ENCODE data around the gene ALPP. TPM values are rescaled to one million over a fixed set of nuclear protein-coding genes. Genes with fewer than 3 reads are reported as not detected.
A peak's percentile ranks its signal among the peaks of the same experiment; 100 is the strongest.
"Not testable (repeated sequence)": the region's sequence is repeated elsewhere in the genome, so short reads cannot be mapped to it uniquely, and the experiment has no call there.

The ALPP gene
- total RNA-seq, 1 experiment from 2014 or later = 0.20 TPM

DNA sequence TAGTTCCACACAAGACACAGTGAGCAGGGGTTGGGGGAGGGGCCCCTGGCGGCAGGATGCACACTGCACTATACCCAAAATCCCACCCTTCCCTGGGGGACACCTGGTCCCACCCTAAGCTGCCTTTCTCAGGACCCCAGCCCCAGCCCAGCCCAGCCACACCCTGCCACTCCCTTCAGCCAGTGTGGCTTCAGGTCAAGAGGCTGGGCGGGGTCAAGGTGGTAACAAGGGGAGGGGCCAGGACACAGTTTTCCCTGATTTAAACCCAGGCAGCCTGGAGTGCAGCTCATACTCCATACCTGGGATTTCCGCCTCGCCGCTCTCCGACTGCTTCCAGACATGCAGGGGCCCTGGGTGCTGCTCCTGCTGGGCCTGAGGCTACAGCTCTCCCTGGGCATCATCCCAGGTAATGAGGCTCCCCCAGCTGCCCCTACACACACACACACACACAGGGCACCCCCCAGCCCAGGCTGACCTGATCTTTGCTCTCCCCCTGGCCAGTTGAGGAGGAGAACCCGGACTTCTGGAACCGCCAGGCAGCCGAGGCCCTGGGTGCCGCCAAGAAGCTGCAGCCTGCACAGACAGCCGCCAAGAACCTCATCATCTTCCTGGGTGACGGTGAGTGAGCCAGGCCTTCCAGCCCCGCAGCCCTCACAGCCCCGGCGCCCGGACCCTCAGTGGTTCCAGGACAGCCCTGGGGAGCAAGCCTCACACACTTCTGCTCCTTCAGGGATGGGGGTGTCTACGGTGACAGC, 28.2 kb downstream of the ALPP start, which contains the start of gene ALPG:
Gene ALPG, plus strand, starts transcription at position 289 of the 755 bp plus-strand sequence. Its CDS starts 51 bp downstream, at position 340.
- no peak within 1 kb of the TSS for H2BK20ac ChIP-seq (ENCODE audit: low read depth, low read length, poor library complexity, severe bottlenecking)
- no peak within 1 kb of the TSS for H3K9ac ChIP-seq (ENCODE audit: extremely low read depth, insufficient read length, low read length)
- H4K20me1 ChIP-seq (ENCODE audit: control insufficient read depth, insufficient read depth, insufficient read length) = no peaks in the 10 kb centered on the region
- Mint-ChIP-seq H3K36me3 (ENCODE audit: insufficient read depth in 1 of 3, low read depth in 3 of 3) (peaks cover 0 to 65% (median 10%) of the 10 kb centered on the region in 3 experiments; a peak in 5 of 7 replicates), H3K27ac (peak within 1 kb of the TSS in 1 of 3 experiments; percentile 53; a peak in 1 of 7 replicates), H3K4me3 (peak within 1 kb of the TSS in 1 of 2 experiments; percentile 32; a peak in 2 of 5 replicates), H3K4me1 (peaks cover 10 to 17% of the 10 kb centered on the region in 2 experiments), H3K9me3 (no peaks in the 10 kb centered on the region), H3K27me3 (ENCODE audit: low read depth) (peaks cover 2% of the 10 kb centered on the region; the same call in 1 of the 2 replicates)
- no peak within 1 kb of the TSS for H2AFZ ChIP-seq (ENCODE audit: low read length)
- H3K4ac ChIP-seq (ENCODE audit: low read depth, low read length) = no peak within 1 kb of the TSS
- H3K4me1 ChIP-seq (ENCODE audit: insufficient read depth, low read length) = no peaks in the 10 kb centered on the region
- H3K27me3 ChIP-seq (ENCODE audit: insufficient read depth, low read length) = no peaks in the 10 kb centered on the region
- H2BK5ac ChIP-seq (ENCODE audit: insufficient read length, low read length) = no peak within 1 kb of the TSS
- no peak within 1 kb of the TSS for H2BK120ac ChIP-seq (ENCODE audit: low read depth, low read length, poor library complexity, severe bottlenecking)
- no peak within 1 kb of the TSS for H3K23ac ChIP-seq (ENCODE audit: insufficient read length, low read depth, low read length)
- no peak for DNase-seq
- no peak within 1 kb of the TSS for H3K14ac ChIP-seq (ENCODE audit: insufficient read depth, low read length)
- no peaks in the 10 kb centered on the region for H3K79me1 ChIP-seq (ENCODE audit: insufficient read depth, low read depth, low read length, poor library complexity, severe bottlenecking)
- H3K23me2 ChIP-seq (ENCODE audit: insufficient read length, low read depth, low read length, poor library complexity, severe bottlenecking) = no peaks in the 10 kb centered on the region
- no peak within 1 kb of the TSS for H4K8ac ChIP-seq (replicated peaks; ENCODE audit: insufficient read length, low read depth, low read length)
- H3K18ac ChIP-seq (ENCODE audit: insufficient read length, low read depth, low read length) = no peak within 1 kb of the TSS
- no CpG with 5 or more reads among the region's 17 CpGs for WGBS (ENCODE audit: extremely low coverage, insufficient read length, low lambda C conversion rate)
- H2AK5ac ChIP-seq (ENCODE audit: insufficient read length, low read length) = no peak within 1 kb of the TSS
- H3K79me2 ChIP-seq (ENCODE audit: insufficient read depth, low read length) = no peaks in the 10 kb centered on the region
- H3K4me2 ChIP-seq (ENCODE audit: insufficient read depth, insufficient read length, low read length) = no peak within 1 kb of the TSS
- no peak within 1 kb of the TSS for H4K5ac ChIP-seq (ENCODE audit: insufficient read length, low read depth, low read length)
- H3T11ph ChIP-seq (ENCODE audit: low read length) = no peak within 1 kb of the TSS
- no peak within 1 kb of the TSS for H3K56ac ChIP-seq (ENCODE audit: insufficient read length, low read depth, low read length)
- H2BK15ac ChIP-seq (ENCODE audit: low read depth, low read length) = no peak within 1 kb of the TSS; the same call in 1 of the 2 replicates
- no peak within 1 kb of the TSS for H4K91ac ChIP-seq (ENCODE audit: insufficient read length, low read depth, low read length)
- H2BK12ac ChIP-seq (ENCODE audit: insufficient read length, low read depth, low read length) = no peak within 1 kb of the TSS
- no peak for TF ChIP-seq CTCF (conservative IDR thresholded peaks at IDR 0.05)
- H3K27ac ChIP-seq (ENCODE audit: insufficient read length, low read depth, low read length) = no peak within 1 kb of the TSS
- H3K9me3 ChIP-seq (ENCODE audit: control insufficient read depth, low read depth, low read length) = no peaks in the 10 kb centered on the region

- H2AFZ ChIP-seq (ENCODE audit: low read length); H2BK15ac ChIP-seq (ENCODE audit: low read depth, low read length); H2BK5ac ChIP-seq (ENCODE audit: insufficient read length, low read length); H3K9ac ChIP-seq (ENCODE audit: extremely low read depth, insufficient read length, low read length); H4K91ac ChIP-seq (ENCODE audit: insufficient read length, low read depth, low read length); H2BK120ac ChIP-seq (ENCODE audit: low read depth, low read length, poor library complexity, severe bottlenecking); H2AK5ac ChIP-seq (ENCODE audit: insufficient read length, low read length); H3K23ac ChIP-seq (ENCODE audit: insufficient read length, low read depth, low read length); DNase-seq; H3K9me3 ChIP-seq (ENCODE audit: control insufficient read depth, low read depth, low read length); H3K27me3 ChIP-seq (ENCODE audit: insufficient read depth, low read length); H3K18ac ChIP-seq (ENCODE audit: insufficient read length, low read depth, low read length); H4K8ac ChIP-seq (replicated peaks; ENCODE audit: insufficient read length, low read depth, low read length); H3K27ac ChIP-seq (ENCODE audit: insufficient read length, low read depth, low read length); H3K79me1 ChIP-seq (ENCODE audit: insufficient read depth, low read depth, low read length, poor library complexity, severe bottlenecking); H3K79me2 ChIP-seq (ENCODE audit: insufficient read depth, low read length); H3K56ac ChIP-seq (ENCODE audit: insufficient read length, low read depth, low read length); H2BK12ac ChIP-seq (ENCODE audit: insufficient read length, low read depth, low read length); H3K4me1 ChIP-seq (ENCODE audit: insufficient read depth, low read length); H3K23me2 ChIP-seq (ENCODE audit: insufficient read length, low read depth, low read length, poor library complexity, severe bottlenecking); H3T11ph ChIP-seq (ENCODE audit: low read length); H3K14ac ChIP-seq (ENCODE audit: insufficient read depth, low read length); H3K9me3 Mint-ChIP-seq; H3K27me3 Mint-ChIP-seq (ENCODE audit: low read depth); H4K5ac ChIP-seq (ENCODE audit: insufficient read length, low read depth, low read length); H2BK20ac ChIP-seq (ENCODE audit: low read depth, low read length, poor library complexity, severe bottlenecking); H4K20me1 ChIP-seq (ENCODE audit: control insufficient read depth, insufficient read depth, insufficient read length); H3K4me2 ChIP-seq (ENCODE audit: insufficient read depth, insufficient read length, low read length); H3K4ac ChIP-seq (ENCODE audit: low read depth, low read length); H3K4me3 Mint-ChIP-seq: not testable (repeated sequence)
- no CpG with 5 or more reads among the region's 30 CpGs for WGBS (ENCODE audit: extremely low coverage, insufficient read length, low lambda C conversion rate)
- peak overlapping the region in 1 of 3 experiments; percentile 53; a peak in 1 of 7 replicates for H3K27ac Mint-ChIP-seq
- H3K4me1 Mint-ChIP-seq = peaks cover 10 to 17% of the 10 kb centered on the region in 2 experiments
- H3K36me3 Mint-ChIP-seq (ENCODE audit: insufficient read depth in 1 of 3, low read depth in 3 of 3) = peaks cover 0 to 68% (median 9%) of the 10 kb centered on the region in 3 experiments; a peak in 5 of 7 replicates
Observed at GRCh38 chr2:232407428-232408150, 29.0 kb downstream of the ALPP start.

All from H9 (cell line).